ENCODE data around the gene ABCC12.

The ABCC12 gene

DNA sequence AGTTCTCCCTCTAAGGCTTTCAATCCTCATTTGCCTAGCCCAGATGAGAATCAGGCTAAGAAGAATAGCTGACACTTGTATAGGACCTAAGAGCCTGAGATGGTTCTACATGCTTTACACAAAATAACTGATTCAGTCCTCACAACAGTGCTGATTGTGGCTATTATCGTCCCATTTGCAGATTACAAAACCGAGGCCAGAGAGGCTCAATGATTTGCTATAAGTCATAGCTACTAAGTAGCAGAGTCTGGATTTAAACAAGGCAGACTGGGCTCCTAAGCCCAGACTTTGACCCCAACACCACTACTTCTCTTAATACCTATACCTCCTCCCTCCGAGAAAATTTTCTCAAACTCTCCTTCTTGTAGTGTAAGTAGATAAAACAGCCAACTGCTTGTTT, 23.1 kb downstream of the ABCC12 start:
- no peak for DNase-seq (ENCODE audit: low read depth)

DNA sequence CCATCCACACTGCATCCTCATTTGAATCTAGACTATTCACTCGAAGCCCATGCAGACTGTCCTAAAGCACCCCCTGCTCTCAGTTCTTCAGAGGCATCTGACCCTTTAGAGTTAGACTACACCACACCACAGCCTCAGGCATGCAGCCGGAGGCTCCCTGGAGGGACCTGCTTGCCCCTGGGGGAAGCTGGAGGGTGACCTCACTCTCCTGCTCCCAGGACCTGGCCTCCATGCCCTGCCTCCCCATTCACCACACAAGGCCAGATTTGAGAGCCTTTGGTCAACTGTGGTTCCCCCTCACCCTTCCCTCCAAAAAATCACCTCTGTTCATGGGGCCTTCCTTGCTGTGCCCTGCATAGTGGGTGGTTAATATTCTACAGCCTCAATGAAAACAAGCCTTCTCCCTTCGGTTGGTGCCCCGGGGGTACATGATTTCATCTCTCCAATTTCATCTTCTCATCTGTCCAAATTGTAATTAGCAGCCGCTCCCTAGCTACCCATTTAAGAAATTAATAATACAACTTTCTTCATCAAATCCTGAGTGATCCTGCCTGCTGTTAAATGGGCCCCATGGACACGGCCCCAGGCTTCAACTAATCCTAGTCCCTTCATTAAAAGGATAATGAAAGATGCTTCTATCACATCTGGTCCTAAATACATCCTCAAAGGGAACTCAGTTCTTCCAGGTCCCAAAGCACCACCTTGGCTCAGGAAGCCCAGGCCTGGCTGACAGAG, 24.4 kb downstream of the ABCC12 start:
- DNase-seq (ENCODE audit: low read depth), result no peak

DNA sequence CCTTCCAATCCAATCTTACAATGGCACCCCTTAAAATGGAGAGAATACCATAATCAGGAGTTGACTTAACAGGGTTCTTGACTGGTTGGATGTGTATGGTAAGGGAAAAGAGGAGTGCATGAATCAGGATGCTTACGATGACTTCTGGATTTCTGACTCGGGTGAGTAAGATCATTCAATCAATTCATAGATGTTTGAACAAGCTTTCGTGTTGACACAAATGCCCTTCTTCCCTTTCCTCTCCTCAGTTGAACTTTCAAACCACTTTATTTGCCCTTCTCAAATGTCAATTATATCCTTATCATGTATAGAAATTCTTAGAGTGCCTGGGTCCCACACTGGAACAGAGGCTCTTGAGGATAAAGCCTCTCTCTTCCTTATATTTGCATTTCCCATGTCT, 25.9 kb downstream of the ABCC12 start:
- DNase-seq (ENCODE audit: low read depth), result no peak

DNA sequence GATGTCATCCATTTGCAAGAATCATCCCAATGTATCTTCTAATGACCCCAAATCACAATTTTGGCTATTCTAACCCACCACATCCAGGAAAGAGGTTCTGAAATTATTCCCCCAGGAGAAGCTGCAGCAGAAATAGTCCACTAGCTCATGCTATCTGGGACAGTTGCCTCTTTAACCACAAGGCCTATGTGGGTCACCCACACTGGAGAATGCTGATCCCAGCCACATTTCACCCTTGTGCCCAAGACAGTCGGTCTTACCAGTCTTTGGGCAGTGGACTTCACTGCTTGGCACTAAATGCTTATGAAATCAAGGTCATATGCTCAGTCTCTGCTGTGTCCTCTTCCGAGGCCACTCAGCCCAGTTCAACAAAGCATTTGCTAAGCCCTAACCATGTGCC, 27.0 kb downstream of the ABCC12 start:
- peak; percentile 38 for DNase-seq (ENCODE audit: low read depth)

DNA sequence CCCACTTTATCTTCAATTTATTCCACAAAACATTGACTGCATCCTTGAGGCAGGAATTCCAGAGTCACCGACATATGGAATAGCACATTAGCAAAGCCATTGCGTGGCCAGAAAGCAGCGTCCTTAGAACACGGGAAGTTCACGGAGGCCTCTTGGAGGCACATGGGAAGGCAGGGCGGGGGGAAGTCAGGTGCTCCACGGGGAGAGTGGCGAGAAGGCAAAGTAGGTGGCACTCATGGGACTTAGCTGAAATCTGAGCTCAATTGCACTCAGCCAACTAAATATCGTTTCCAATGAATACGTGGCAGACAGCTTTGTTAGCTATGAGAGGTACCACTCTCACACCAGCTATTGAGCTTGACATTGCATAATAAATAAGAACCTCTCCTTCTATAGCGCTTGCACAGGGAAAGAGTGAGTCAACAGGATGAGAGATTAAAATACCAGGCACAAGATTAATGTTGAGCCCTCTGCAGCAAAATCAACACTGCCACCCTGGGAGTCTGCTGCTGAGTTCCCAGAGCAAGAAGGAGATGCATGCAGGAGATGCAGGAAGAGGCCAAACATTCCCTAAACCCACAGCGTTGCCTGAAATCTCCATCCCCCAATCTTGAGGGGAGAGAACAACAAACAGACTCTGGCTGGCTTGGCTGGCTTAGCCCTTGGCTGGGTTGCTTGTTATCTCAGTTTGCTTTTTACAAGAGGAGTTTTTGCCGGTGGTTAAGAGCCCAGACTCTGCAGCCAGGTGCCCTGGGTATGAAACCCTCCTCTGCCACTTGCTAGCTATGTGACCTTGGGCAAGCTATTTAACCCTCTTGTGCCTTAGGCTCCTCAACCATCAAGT, 28.8 kb downstream of the ABCC12 start:
- DNase-seq (ENCODE audit: low read depth), result peak; percentile 93

DNA sequence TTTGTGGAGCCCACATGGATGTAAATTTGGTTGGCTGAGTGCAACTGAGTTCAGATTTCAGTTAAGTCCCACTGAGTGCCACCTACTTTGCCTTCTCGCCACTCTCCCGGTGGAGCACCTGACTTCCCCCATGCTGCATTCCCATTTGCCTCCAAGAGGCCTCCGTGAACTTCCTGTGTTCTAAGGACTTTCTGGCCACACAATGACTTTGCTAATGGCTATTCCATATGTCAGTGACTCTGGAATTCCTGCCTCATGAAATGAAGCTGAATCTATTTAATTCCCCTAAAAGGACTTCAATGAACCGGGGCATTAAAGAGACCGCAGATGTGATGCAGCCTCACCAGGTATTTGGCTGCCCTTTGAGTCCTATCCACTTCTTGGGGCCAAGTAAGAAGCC, 29.9 kb downstream of the ABCC12 start:
- no peak for DNase-seq (ENCODE audit: low read depth)

DNA sequence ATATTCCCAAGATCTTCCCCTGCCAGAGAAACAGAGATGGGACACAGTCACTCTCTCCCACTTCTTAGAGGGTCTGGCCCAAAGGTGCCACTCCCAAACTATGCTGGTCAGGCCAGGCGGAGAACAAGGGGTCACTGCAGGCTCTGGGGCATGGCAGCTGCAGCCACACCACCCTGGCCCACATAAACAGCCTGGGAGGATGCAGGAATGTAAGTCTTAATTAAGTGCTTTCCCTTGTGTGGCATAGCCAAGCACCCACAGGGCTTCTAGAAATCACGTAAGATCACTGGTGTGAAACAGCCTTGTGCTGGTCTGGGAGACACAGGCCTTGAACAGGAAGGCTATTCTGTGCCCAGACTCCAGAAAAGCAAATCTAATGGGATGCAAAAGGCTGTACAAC, 31.5 kb downstream of the ABCC12 start:
- no peak for DNase-seq (ENCODE audit: low read depth)

DNA sequence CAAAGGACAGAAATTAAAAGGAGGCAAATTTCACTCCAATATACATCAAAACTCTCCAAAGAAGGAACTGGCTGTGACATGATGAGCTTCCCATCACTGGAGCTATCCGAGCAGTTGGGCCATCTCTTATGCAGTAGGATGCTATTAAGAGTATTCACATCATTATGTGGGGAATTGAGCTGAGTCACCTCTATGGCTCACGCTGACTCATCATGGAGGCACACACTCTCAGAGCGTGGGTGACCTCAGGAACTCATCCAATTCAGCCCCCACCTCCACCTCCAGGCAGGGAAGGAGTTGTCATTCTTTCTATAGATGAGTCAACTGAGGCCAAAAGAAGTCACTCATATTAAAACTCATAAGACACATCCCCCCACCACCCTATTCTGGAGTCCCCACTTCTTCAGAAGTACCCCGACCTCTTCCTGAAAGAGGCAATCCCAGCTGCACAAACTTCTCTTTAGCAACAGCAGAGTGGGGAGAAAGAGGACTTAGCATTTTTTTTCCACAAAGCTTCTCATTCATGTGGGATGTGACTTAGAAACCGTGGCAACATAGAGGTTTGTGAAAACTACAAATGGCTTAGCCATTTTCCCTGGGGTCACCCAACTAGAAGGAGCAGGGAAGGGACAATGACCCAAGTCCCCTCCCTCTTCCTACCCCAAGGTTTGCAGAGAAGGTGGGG, 32.5 kb downstream of the ABCC12 start:
- DNase-seq (ENCODE audit: low read depth), result peak; percentile 92

DNA sequence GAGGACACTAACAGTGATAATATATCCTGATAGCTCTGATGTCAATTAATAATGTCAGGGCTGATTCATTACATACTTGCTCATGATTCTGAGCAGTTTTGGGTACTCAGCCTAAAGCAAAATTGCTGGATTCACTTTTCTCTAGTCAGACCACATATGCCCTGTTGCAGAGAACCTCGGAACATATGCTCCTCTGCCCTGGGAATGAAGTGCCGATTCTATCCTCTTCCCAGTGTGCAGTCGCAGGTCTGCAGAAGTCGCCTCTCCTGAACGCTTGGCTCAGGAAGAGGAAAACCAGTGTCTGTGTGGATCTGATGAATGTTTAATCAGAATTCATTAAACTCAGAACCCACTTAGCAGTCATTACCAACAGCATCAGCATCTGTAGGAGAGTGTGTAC, 34.5 kb downstream of the ABCC12 start:
- DNase-seq (ENCODE audit: low read depth), result no peak

DNA sequence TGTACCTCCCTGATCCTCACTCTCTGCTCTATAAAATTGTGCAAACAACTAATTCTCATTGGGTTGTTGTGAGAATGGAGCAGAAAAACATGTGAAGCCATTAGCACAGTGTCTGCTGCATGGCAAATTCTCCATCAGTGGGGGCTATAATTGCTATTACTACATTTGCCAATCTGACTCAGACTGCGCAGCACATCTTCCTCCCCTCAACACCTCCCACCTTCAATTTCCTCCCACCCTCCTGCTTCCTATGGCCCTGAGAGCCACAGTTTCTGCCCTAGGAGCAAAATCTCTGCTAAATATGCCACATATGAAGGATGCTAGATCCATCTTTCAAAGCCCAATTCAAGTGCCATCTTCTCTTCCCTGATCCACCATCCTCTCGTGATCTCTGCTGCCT, 37.0 kb downstream of the ABCC12 start:
- DNase-seq (ENCODE audit: low read depth), result no peak

DNA sequence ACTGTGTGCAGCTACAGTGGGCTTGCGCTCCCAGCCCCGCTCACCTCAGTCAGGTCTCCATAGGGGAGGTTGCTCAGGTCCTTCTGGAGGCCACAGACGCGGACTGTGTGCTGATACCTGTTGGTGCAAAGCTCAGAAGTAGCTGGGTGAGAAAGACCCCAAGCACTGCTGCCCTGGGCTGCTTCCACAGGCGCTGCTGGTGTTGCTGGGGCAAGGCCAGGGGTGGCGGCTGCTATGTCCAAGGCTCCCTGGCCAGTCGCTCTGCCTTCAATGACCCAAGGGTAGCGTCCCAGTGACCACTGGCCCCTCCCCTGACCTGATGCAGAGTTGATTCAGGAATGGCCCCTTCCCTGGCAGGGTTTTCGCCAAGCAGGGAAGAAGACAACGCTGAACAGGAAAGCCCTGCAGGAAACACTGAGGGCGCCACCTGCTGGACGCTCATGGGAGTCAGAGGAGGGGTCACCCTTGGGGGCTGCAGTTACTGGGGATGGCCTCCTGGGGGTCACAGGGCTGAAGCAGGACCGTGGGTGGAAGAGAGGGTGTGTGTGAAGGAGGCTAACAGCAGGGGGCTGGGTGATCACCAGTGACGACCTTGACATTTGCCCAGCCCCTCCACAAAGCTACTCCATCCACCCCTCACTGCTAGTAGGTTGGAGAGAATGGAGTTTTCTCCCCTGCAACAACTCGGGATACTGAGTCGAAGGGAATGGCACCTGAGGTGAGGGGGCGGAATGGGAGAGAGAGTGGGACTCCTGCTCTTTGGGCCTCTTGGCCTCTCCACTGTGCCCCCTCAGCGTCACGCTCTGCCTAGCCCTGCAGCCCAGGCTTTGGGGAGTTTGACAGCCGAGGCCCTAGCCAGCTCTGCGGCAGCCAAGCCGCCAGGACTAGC, 38.3 kb downstream of the ABCC12 start:
- DNase-seq (ENCODE audit: low read depth), result peak; percentile 24

DNA sequence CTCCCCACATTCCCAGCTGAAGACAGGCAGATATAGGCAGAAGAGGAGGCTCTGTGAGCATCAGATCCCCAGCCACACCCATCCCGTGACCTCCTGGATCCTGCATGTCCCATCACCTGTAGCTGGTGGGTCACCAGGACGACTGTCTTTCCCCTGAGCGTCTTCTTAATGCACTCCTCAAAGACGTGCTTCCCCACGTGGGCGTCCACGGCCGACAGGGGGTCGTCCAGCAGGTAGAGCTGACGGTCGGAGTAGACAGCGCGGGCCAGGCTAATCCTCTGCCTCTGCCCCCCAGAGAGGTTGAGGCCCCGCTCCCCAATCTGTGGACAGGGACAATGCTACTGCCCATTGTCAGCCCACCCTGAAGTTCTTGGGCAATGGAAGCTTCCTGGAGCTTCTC, 40.5 kb downstream of the ABCC12 start:
- no peak for DNase-seq (ENCODE audit: low read depth)

DNA sequence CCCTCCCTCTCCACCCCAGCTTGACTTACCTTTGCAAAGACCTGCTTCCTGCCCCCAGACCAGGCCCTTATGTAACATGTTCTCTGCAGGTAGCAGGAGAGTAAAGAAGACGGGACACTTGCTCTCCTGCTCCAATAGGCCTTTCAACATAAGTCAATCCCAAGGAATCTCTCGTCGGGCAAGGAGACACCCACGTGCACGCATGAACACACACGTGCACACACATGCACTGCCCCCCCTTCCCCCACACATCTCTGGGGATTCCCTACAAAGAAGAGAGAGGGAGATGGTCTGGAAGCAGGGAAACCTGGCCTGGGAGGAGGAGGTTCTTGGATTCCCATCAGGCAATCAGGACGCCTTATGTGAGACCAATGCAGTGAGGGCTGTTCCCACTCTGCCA, 41.4 kb downstream of the ABCC12 start:
- DNase-seq (ENCODE audit: low read depth), result no peak

DNA sequence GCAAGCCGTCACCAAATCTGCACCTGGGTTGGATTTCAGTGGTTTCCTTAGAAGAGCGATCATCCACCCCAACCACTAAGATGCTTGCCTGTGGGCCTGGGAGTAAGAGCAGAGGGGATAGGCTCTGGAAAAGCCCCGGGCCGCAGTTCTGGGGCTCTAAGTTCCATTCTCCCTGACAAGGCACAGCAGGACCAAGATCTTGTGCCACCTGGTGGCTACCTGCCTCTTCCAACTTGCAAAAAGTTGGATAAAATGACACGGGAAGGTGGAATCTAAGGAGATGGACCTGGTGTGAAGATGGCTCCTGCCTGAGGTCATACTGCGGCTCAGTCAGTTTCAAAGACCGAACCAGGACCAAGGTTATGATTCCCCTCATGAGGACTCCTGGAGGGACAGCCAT, 42.3 kb downstream of the ABCC12 start:
- no peak for DNase-seq (ENCODE audit: low read depth)

DNA sequence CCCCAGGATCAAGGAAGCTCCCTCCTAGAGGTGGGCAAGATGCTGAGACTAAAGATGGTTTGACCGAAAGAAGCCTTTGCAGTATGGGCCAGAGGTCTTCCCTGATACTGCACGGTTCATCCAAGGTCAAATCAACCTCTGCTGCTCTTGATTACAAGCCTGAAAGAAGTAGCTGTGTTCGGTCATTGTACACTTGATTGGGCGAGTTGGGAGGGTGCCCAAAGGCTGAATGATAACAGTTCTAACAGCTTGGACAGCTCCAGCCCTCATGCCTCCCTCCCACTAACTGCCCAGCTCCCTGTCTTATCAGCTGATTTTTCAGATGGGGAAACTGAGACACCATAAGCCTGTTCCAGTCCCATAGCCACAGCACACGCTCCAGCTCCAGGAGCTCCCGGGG, 42.8 kb downstream of the ABCC12 start:
- DNase-seq (ENCODE audit: low read depth), result no peak

DNA sequence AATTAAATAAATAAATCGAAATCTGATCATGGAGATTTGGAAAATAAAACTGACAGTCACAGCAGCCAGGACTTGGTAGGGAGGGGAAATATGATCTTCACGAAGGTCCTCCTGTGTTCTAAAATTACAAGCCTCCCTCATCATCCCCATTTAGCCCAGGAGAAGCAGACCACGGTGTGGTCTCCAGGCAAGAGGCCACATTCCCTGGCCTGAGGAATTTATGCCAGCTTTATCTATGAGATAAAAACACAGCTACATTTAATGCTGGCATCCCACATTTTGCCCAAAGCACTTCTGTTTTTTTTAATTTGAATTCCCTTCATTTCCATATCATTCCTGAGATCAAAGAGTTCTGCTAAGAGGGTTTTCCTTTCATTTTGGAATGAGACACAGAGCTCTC, 43.2 kb downstream of the ABCC12 start:
- DNase-seq (ENCODE audit: low read depth), result no peak

DNA sequence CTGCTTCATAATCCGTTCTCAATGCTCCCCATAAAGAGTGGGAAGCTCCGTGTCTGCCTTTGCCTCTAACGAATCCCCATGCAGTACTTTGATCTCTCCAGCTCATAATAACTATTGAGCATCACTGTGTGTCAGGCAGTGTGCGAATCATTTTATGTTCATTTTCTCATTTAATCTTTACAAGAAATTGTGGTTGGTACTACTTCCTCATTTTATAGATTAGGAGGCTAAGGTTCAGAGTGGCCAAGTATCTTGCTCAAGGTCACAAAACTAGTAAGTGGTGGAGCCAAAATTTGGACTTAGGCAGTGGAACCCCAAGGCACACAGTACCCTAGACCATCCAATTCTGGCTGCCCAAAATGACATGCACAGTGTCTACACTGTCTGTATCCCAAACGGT, 44.8 kb downstream of the ABCC12 start:
- DNase-seq (ENCODE audit: low read depth), result no peak

DNA sequence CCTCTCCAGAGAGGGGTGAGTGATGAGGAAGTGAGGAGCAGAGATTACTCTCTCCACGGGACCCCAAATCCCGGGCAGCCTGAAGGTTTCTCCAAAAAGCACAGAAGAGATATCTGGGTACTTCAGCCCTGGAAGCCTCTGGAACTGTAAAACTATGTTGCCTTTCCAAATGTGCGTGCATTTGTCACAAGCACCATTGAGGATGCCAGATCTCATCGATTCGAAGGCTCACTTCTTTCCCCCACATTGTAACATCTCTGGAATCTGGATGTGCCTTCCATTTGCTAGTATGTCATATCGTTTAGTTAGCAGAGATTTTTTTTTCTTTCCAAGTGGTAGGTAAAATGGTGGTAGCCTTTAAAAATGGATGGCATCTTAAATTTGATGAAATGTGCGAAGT, 45.8 kb downstream of the ABCC12 start:
- no peak for DNase-seq (ENCODE audit: low read depth)

DNA sequence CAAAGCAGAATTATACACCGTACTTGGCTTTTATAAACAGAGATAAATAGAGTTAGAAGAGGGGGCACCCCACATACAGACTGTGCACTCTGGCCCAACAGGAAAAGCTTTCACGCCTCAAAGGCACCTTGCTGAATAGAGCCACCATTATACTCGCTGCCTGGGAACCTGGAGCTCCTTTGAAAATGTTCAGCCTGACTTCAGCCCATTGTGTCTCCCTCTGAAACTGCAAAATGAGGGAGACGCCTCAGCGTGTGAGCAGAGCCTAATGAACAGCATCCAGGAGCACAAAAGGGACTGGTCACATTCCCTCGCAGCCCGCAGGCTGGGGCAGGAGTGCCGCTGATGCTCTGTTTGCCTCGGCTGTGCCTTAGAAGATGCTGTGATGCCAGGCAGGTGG, 46.3 kb downstream of the ABCC12 start:
- no peak for DNase-seq (ENCODE audit: low read depth)

DNA sequence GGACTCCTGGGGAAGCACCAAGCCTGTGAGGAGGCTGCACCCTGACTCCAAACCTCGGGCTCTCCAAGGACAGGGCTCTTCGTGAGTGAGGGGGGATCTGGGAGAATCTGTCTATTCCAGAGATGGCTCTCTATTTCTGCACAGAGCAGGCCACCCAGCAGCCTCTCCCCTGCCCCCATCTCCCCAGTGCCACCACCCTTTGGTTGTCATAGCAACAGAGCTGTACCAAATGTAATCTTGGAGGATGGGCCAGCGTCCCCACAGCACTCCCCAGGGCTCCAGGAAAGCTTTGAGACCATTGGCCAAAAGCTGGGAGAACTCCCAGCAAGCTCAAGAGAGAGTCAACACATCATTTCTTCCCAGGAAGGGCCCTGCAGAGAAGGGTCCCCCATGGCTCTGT, 49.3 kb downstream of the ABCC12 start:
- DNase-seq (ENCODE audit: low read depth), result no peak

Measured in fibroblast of gingiva (primary cell).